Stimulated activated CD4-positive, alpha-beta T cell treated with anti-CD3 and anti-CD28 coated beads, TNF-alpha, amount 100 ng/mL, for 1 hour (primary cell): Measurements from ENCODE around the gene SIM2.

Source experiments
- DNase-seq, 3 donors: peaks; one replicate each; pipeline ENCODE4 v3.0.0-alpha.2; 2020; ENCODE audit warnings: low read depth in 3 of 3, low spot score in 1 of 3

SIM2 gene

DNA sequence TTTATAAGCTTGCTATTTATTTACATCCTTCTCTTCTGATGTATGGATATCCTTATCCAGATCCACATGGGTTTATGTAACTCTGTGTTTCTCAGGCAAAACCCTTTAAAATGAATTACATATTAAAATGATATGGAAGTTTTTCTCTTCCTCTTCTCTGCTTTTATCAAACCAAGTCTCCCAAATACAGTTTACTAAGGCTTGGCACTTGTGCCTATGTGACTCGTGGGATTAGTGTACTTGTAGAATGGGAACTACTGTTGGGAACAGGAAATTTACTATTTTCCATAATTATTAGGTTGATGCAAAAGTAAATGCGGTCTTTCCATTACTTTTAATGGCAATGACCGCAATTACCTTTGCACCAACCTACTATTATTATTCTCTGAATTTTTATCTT lies 14.8 kb downstream of the SIM2 start:
- DNase-seq = no peak

DNA sequence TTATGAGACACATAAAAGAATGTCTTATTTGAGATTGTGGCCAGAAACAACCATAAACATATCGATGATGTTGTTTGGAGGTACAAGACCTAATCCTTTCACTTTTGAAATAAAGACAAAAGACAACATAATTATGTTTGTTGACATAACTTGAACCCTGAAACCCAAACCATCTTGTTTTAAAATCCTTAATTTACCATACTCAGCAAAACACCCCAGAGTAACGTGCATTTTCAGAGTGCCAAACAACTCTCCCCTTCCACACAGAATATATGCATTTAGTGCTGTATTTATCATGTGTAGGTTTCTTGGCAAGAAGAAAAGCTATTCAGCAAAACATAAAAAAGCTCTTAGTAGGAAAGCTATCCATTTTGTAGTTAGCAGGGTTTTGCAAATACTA lies 17.5 kb downstream of the SIM2 start:
- no peak for DNase-seq

DNA sequence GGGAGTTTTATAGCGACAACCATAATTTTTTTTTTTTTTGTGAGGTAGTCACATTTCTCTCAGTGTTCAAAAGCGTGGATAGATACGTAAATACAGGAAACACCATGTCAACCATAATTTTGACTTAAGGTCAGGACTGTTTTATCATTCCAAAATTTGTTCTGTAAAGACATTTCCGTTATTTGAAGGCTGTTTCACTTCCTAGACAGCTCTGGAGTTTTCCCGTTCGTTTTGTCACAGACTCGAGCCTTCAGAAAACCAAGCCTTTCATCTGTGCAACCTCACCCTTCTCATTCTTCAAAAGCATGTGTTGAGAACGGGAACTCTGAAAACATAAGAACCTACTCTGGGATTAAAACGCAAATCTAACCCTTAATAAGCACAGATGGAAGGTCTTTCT lies 17.9 kb downstream of the SIM2 start:
- no peak for DNase-seq

DNA sequence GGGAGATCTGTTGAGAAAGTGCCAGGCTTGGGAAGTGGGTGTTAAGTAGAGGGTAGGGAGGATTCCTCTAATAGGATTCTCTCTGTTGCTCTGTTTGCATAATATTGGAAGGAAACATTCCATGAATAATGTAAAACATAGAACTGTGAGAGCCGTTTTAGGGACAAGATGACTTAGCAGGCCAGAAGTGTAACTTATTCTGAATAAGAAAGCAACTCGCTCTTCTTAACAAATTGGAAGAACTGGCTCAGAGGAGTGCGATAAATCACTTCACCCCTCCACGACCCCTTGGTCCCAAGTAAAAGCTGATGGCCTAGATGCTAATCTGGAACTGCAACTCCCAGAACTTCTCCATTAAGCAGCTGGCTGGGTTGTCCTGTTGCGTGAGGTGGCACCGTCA lies 19.1 kb downstream of the SIM2 start:
- no peak for DNase-seq

DNA sequence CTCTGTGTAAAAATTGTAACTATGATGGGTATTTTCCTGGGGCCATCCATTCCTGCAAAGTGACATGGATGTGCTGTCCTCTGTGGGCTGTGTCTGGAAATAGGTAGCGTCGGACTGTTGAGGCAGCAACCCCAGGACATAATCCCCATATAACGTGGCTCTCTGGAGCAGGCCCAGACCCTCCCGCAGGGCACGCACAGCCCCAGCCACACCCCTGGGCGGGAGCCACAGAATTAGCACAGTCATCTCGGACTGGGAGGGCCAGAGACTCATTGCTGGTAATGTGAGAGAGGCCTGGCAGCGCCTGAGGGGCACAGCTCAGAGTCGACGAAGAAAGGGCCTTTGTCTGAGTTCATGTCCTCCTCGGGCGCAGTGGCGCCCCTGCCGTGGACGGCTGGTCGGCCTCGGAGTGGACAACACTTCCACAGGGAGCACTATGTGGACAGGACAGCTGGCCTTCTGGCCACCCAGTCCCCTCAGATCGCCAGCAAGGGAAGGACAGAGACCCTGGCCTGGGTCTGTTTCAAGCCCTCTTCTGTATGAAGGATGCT lies 20.1 kb downstream of the SIM2 start:
- DNase-seq = no peak

DNA sequence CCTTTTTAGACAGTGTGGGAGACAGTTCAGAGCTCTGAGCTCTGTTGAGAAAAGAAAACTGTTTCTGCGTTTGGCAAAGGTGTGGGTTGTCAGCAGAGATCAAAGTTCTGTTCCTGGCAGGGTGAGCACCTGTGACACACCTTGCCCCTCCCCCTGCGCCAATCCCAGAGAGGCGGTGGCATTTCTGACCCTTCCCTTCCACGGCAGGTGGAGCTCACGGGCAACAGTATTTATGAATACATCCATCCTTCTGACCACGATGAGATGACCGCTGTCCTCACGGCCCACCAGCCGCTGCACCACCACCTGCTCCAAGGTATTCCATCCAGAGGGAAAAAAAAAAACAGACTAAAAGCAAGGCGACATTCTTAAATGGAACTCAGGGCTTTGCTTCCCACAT lies 20.7 kb downstream of the SIM2 start:
- no peak for DNase-seq

DNA sequence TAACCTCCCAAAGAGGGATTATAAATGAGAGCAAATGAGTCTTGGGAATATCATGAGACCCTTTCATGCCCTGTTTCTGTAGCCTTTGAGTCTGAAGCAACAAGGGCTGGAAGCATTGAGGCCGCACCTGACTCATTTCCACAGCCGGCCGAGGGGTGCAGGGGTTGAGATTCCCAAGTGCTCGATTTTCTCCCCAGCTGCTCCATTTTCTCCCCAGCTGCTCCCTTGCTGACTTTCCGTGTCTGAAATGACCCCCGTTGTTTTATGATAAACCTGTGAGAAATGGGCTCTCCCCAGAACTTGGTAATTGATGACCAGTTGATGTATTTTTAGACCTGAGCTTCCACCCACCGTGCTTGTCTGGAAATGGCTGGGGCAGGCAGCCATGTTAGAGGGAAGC lies 22.9 kb downstream of the SIM2 start:
- DNase-seq = no peak

DNA sequence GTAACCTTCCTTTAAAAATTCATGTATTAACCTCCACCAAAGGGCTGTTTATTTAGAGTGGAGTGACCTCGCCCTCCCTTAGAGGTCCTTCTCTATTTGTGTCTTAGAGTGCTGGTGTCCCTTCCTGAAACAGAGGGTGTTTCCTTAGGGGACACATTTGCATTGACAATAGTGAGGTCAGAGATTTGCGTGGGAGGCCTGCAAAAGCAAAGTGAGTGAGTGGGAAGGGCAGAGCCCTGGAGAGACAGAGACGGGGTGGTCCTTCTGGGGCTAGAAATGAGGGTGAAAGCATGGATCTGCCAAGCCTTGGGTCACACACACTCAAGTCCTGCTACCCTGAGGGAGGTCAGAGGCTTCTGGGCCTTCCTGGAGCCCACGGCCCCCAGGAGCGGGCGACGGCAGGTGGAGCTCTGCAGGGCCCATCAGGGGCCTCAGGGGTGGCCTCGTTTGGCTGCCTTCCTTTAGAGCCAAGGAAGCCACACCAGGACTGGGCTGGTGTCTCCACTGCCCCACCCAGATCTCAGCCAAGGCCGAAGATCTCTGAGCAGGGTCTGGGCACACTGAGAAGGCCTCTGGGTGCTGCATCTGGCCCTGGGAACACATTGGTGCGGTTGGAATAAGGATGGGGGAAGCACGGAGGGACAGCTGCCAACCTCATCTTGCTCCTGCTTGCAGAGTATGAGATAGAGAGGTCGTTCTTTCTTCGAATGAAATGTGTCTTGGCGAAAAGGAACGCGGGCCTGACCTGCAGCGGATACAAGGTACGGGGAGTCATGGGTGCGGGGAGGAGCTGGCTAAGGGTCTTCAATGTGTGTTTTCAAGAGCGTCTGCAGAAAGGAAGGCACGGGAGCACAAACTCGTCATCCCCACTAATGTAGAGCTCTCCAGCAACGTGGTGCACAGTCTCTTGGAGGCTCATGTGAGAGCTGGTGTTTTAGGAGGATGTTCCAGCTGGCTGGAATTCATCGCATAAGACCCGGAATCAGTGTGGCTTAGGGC lies 23.8 kb downstream of the SIM2 start:
- DNase-seq = no peak

DNA sequence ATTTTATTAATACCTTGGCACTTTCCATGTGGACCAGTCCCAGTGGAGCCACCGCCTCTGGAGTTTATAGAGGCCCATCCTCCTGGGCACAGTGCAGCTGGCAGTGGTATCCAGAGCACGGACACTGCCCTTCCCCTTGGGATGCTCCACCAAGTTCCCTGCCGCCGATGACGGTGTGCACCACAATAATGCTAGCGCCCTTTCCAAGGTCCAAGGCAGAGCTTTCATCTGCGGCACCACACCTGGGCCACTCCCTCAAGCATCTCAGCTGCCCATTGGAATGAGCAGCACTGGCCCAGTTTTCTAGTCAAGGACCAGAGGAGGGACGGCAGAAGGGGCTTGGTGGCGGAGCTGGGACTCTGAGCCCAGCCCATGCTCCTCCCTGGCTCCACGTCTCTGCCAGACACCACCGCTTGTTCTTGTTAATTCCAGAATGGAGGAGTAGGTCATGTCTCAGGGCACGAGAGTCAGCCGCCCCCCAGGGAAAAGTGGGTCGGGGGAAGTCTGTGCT lies 24.5 kb downstream of the SIM2 start:
- no peak for DNase-seq

DNA sequence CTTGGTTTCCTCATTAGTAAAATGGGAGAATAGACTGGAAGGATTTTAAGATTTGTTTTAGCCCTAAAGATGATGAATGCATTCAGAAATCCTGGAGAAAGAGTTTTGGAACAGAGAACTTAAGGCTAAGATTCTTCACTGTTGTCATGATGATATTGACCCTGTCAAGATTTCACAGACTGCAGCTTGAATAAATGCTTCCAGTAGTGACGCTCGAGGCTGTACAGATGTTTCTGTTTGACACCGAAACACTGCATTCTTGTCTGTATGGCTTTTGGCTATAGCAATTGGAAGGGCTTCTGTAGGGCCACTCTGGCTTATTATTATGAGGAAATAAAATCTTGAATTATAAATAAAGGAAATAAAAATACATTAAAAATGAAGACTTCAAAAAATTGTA lies 25.7 kb downstream of the SIM2 start:
- no peak for DNase-seq

DNA sequence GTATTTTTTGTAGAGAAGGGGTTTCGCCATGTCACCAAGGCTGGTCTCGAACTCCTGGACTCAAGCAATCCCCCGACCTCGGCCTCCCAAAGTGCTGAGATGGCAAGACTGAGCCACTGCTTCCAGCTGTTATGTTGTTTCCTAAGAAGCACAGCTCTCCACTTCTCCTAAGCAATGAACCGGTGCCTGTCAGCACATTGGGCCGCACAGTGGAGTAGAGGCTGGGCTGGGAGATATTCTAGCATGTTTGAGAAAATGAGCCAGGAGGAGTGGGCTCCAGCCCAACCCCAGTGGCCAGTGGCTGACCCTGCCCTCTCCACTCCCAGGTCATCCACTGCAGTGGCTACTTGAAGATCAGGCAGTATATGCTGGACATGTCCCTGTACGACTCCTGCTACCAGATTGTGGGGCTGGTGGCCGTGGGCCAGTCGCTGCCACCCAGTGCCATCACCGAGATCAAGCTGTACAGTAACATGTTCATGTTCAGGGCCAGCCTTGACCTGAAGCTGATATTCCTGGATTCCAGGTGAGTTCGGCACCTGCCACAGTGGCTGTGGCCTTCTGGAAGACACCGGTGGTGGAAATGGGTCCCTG lies 27.0 kb downstream of the SIM2 start:
- no peak for DNase-seq

DNA sequence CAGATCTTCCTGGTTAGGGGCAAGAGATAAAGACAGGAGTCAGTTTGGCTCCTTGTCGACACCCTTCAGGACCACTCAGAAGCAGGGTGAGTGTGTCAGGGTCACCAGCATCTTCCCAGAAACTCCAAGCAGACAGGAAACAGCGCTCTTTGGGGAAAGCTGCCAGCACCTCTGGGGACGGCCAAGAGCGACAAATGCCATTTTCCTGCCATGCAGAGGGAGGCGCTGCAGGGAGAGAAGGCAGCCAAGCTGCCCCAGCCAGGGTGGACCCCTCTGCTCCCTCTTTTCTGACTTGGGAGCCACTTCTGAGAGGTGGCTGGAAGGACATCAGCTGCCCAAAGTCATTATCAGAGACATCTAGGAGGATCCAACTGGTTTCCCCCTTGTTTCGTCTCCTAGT lies 29.0 kb downstream of the SIM2 start:
- DNase-seq = no peak

DNA sequence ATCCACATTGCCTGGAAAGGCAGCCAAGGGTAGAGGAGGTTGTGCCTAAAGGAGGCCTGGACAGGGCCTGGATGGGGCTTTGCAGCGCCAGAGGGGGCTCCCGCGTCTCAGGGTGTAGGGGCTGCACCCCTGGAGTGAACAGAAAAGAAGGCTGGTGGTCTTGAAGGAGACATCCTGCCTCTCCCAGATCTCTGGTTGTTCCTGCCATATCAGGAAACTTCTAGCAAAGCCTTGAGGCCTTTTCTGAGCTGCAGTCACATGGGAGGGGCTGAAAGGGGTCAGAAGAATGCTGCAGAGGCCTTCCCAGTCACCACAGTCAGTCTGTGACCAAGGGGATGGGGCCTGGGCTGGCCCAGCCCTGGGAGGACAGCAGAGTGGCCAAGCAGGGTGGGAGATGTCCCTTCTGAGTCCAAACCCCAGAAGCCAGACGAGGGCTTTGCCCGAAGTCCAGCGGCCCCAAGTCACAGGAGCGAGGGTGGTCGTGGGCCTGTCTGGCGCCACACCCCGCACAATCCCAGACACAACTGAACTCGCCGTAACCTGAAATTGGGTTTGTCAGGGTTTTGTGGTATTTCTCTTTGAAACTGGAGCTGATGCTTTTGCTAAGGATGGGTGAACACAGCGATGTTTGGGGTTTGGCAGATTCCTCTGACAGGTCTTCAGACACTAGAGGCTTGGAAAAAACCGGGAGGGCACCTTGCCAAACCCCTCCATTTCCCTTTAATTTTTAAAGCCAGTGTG lies 29.6 kb downstream of the SIM2 start:
- DNase-seq = no peak

DNA sequence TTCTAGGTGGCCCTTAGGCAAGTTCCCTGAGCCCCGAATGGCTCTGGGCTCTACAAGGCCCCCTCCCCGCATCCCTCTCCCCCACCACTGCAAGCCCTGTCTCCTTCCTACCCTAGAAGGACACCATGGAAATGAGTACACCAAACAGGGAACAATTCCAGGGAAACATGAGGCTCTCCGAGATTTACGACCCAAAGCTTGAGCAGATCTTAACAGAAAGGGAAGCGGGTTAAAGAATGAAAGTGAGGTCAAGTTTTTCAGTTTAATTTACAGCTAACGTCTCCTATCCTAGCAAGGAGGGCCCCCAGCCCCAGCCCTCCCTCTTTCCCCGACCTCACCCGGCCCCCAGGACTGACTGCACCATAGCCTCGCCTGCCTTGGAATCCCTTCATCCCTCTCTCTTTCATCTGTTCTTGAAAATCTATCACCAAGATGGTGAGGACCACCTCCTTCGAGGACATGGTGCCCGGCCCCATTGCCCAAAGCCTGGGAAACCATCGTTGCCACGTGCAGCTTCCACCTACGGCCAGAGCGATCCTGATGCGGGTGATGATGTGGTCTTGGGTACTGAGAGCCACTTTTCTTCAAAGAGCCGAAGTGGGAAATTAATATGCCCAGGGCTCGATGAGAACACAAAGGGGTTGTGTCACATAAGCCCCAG lies 30.5 kb downstream of the SIM2 start:
- DNase-seq = no peak

DNA sequence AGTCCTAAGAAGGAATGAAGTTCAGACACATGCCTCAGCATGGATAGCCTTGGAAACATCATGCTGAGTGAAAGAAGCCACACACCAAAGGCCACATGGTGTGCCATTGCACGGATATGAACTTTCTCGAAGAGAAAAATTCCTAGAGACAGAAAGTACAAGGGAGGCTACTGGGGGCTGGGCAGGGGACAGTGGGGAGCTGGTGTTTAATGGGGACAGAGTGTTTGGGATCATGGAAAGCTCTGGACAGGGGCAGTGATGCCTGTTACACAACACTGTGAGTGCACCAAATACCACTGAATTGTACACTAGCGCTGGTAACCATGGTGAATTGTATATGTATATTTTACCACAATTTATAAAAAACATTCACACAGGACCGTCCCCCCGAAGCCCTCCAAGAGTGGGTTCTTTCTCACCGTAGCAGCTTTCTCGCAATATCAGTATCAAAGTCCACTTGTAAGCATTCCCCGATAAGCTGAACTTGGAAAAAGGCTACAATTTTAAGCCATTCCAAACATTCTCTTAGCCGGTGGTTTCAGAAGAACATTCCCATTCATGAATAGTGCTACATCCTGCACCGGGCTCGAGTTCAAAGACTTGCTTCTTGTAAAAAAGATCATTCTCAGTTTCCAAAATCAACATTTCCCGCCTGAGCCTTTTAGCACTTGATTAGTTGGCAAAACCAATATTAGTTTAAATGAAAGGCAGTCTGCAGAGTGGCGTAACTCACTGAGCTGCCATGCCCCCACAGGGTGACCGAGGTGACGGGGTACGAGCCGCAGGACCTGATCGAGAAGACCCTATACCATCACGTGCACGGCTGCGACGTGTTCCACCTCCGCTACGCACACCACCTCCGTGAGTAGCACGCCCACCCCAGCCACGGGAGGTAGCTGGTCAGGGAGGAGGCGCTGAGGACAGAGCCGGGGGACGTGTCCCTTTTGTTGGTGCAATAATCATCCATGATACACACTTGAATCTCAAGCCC lies 31.7 kb downstream of the SIM2 start:
- no peak for DNase-seq

DNA sequence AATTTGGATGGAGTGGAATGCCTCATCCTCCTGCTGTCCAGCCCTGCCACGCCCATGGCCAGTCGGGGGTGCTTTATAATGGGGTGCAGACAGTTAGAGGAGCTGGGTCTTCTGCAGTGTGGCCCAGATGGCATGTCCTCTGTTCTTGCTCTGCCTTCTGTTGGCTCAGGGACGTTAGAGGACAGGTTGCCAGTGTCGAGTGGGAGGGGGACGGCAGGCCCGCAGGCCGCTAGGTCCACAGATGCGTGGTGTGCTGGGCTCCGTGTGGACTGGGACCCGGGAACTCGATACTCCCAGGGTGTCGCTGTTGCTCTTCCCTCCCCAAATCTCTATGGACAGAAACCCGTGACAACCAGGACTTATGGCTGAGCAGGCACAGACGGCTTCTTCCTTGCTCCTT lies 33.3 kb downstream of the SIM2 start:
- no peak for DNase-seq

DNA sequence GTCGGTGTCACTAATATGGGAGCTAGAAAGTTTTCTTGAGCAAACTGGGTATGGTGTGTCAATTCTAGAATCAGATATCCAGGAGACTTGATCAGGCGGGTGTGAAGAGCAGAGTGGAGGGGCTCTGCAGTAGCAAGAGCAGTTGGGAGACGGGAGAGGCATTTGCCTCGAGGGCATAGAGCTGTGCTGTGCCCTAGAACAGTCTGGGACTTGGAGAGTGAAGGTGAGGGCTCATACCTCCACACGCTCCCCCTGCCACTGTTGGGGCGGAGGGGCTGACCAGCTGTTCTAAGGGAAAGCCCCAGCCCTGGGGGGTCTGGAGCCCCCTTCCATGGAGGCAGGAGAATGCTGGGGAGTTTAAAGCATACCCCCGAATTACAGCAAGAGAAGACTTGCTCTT lies 33.8 kb downstream of the SIM2 start:
- DNase-seq = no peak

DNA sequence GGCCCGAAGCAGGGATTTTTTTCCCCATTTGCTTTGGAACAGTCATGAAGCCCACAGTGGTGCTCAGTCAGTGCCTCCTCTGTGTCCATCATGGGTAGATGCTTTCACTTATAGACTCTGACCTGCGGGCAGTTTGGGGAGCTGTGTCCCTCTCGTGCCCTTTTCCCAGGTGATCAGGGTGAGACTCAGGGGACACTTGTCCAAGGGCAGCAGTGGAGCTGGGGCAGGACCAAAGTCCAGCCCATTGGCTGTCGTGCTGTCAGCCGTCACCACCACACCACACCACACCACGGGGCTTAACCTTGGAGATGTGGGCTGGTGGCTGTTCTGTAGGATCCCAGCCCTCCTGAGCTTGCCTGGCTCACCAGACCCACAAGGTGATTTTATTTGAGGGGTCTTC lies 34.9 kb downstream of the SIM2 start:
- no peak for DNase-seq

DNA sequence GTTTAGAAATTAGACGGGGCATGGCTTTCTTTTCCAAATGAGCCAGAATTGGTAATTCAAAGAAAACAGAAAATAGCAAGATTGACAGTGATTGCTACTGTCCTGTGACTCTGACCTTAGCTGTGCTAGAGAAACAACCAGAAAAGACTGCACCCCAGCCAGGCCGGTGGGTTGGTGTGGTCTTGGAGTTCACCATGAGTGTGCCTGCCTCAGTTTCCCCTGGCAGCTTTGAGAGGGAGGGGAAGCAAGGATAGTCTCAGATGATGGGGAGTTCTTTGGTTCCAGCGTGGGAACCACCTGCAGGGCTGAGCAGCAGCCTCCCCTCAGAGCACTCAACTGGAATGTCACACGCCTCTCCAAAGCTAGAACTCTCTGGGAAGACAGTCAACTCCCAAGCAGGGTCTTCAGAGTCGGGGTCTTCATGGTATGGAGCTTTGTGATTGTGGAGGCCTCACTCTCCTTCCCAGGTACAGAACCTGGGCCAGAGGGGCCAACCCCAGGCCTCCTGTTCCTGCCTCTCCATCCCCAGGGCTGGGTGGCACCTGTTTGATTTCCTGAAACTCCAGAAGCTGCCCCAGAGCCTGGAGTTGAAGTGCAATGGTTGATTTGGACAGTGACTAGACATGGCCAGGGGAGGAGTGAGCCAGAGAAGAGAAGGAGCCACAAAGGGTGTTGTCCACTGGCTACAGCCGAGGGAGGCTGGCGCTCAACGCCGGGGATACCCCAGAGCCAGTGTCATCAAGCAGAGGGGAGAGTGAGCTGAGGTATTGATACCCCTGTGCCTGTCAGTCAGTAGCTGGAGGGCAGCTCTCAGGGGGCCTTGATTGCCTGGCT lies 35.7 kb downstream of the SIM2 start:
- DNase-seq = no peak
